Astrocyte of the cerebellum (primary cell): ENCODE data around the gene LSG1.

Experiments used
- DNase-seq: peaks from one replicate; pipeline ENCODE4 v3.0.0-alpha.2; 2011; ENCODE audit warnings: low read depth
- H3K4me3 ChIP-seq: 2 replicates; pipeline ENCODE4 v1.5.1; 2011; ENCODE audit warnings: mild to moderate bottlenecking, low read depth, low read length, moderate library complexity
- in situ Hi-C: cut with HindIII; loops from 2 replicates; pipeline ENCODE4 v1.10.0; 2017; ENCODE audit warnings: low sequenced_read_pairs
- TF ChIP-seq, protein P1 (sequence below): IDR thresholded peaks from 2 replicates; pipeline ENCODE4 v1.5.1; 2012; ENCODE audit warnings: low read length, low read depth, moderate library complexity, mild to moderate bottlenecking; ENCODE audit errors: missing control alignments

Gene LSG1

DNA sequence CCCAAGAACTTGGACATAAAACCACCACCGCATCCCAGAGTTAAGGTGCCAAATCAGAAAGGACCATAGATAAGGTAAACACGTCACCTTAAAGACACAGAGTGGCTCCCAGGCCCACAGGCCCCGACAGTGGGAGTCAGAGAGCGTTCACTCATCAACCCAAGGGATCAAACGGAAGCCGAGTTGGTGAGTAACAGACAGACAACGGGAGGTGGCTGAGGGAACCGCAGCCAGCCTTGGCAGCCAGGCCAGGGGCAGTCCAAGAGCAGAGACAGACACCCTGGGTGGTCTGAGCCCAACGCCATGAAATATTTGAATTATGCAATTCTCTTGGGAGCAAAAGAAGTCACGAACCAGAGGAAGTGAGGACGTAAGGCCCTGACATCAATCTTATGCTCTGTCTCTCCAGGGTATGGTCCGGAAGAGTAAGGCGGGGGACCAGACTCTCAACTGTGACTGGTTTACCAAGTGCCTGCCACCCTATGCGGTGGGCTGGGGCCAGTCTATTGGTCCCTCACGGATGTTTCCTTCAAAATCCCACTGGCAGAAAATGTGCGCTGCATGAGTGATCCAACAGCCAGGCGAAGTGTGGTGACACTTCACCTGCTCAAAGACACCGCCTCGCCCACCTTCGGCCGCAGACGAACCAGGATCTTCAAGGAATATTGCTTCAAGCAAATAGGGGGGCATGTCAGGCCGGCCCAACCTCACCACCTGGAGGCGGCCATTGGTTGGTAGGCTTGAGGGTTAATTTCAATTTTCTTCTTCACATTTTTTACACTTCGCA lies 73.0 kb downstream of the LSG1 start:
- TF ChIP-seq, protein P1, sequence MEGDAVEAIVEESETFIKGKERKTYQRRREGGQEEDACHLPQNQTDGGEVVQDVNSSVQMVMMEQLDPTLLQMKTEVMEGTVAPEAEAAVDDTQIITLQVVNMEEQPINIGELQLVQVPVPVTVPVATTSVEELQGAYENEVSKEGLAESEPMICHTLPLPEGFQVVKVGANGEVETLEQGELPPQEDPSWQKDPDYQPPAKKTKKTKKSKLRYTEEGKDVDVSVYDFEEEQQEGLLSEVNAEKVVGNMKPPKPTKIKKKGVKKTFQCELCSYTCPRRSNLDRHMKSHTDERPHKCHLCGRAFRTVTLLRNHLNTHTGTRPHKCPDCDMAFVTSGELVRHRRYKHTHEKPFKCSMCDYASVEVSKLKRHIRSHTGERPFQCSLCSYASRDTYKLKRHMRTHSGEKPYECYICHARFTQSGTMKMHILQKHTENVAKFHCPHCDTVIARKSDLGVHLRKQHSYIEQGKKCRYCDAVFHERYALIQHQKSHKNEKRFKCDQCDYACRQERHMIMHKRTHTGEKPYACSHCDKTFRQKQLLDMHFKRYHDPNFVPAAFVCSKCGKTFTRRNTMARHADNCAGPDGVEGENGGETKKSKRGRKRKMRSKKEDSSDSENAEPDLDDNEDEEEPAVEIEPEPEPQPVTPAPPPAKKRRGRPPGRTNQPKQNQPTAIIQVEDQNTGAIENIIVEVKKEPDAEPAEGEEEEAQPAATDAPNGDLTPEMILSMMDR: no peak
- H3K4me3 ChIP-seq: no peak overlapping the region
- in situ Hi-C loops: no loop called here
- peak; percentile 89 for DNase-seq

DNA sequence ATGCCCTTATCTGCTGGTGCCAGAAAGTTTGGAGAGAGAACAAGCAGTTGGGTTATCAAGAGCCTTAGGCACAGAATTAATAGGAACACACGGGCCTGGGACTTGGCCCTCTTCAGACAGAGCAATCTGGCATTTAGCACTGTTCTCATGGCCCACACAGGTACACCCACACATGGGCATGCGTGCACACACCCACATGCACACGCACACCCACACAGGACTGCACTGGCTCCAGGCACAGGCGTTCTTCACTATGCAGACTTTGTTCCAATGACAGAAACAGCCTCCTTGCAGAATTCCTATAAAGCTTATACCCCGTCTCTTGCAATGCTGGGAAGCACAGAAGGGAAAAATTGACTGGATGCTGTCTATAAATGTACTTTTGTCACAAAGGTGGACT lies 75.1 kb downstream of the LSG1 start:
- DNase-seq: no peak
- in situ Hi-C loops: no loop called here
- no peak overlapping the region for H3K4me3 ChIP-seq
- TF ChIP-seq, protein P1: no peak

DNA sequence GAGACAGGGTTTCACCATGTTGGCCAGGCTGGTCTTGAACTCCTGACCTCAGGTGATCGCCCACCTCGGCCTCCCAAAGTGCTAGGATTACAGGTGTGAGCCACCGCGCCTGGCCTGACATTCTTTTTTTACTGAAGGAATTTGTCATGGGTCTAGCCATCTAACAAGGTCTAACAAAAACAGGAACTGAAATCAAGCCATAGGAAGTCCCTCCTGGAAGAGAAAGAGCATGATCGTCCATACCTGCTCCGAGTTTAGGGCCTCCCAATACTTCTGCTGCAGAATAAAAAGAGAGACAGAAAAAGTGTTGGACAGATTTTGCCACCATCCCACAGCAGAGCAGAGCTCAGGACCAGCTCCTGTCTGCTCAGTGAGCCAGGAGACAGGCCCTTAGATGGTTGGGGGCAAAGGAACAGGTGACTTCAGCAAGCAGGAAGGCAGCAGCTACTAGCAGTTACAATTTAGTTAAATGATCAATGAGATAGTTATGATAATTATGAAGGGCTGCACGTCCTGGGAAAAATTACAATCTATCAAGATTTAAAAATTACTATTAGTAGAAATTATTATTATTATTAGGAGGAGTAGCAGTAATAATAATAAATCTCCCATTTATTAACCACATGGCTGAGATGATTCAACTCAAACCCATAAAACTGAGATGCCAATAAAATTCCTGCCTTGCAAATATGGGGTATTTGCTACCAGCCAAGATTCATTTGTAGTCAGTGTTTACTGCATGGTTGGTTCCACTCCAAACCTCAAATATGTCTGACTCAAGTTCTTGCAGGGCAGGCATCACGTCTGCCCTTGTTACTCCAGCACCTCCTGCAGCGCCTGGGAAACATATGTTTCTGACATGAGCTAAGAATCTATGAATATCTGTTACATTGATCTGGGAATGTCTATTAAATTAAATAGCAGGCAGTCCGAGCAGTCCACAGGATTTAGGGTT lies 78.9 kb downstream of the LSG1 start:
- DNase-seq: peak; percentile 100
- H3K4me3 ChIP-seq: no peak overlapping the region
- in situ Hi-C loops: no loop called here
- TF ChIP-seq, protein P1: no peak
